ENCODE data around the gene SGIP1.

SGIP1 gene, protein sequence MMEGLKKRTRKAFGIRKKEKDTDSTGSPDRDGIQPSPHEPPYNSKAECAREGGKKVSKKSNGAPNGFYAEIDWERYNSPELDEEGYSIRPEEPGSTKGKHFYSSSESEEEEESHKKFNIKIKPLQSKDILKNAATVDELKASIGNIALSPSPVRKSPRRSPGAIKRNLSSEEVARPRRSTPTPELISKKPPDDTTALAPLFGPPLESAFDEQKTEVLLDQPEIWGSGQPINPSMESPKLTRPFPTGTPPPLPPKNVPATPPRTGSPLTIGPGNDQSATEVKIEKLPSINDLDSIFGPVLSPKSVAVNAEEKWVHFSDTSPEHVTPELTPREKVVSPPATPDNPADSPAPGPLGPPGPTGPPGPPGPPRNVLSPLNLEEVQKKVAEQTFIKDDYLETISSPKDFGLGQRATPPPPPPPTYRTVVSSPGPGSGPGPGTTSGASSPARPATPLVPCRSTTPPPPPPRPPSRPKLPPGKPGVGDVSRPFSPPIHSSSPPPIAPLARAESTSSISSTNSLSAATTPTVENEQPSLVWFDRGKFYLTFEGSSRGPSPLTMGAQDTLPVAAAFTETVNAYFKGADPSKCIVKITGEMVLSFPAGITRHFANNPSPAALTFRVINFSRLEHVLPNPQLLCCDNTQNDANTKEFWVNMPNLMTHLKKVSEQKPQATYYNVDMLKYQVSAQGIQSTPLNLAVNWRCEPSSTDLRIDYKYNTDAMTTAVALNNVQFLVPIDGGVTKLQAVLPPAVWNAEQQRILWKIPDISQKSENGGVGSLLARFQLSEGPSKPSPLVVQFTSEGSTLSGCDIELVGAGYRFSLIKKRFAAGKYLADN

DNA sequence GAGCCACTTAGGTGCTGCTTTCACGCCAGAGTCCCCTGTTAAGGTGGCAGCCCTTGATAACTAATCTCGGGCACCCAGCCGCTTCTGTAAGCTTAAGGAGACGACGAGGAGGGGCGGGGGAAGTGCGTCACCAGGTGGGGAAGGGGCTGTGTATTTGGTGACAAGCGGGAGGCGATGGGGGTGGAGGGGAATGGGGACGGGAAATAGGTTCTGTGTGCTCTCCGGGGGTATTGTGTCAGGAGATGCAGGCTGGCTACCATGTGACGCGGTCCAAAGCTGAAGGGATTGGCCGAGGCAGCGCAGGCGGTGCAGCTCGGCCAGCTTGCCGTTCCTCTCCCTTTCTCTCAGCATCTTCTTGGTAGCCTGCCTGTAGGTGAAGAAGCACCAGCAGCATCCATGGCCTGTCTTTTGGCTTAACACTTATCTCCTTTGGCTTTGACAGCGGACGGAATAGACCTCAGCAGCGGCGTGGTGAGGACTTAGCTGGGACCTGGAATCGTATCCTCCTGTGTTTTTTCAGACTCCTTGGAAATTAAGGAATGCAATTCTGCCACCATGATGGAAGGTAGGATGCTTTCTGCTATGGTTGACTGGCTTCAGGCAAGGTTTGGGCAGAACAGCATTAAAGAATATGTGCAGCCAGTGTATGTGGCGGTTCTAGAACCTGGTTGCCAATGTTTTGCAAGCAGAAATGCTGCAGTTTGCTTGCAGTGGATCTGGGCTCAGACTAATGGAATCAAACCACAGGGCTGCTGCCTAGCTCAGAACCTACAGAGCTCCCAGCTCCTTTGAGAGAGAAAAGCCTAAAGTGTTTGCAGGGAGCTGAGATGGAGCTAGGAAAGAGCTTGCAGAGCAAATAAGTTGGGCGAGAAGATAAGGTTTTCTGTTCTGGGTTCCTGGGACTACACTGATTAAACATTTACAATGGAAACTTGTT, at the start of gene SGIP1:
Gene SGIP1 (plus strand): TSS at position 350 of the 937 bp plus-strand sequence. CDS start 206 bp downstream, at position 556.
- no peak for DNase-seq

DNA sequence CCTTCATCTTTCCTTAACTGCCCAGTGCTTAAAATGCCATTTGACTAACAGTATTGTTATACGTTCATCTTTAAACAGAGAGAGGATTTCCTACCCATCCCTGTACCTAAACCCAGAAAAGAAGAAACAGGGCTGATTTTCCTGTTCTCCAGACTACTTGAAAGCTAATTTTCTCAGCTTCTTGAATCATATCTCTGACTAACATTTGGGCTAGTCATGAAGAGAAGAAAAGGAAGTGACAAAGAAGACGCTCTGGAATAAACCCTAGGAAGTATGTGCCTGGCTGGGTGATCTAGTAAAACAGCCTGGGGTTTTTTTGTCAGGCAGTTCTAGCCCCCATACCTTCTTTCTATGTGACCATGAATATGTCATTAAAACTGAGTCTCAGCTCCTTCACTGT, 44.8 kb upstream of the SGIP1 start:
- DNase-seq, result no peak

DNA sequence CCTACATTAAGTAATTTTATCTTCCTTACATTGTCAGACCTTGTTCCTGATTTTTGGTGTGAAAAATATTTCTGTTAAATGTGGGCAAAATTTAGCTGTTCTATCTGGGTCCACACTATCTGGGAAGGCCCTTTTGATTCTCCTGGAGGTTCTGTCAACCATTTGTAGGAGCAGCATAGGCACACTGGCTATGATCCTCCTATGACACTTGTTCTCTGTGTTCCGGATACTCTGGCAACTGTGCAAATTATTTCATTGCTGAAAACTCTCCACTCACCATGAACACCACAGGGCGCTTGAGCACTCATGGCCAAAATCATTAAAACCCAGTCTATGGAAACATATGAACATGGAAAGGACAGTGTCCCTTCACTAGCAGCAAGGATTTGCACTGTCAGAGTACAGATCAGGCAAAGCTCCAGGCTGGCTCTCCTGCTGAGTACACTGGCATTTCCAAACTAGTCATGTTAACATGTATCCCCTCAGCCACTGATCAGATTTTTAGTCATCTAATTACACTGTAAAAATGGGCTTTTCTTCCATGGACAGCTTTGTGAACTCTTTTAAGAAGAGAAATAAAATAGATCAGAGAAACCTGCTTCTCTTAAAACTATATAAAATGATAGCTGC, 43.9 kb upstream of the SGIP1 start:
- no peak for DNase-seq

DNA sequence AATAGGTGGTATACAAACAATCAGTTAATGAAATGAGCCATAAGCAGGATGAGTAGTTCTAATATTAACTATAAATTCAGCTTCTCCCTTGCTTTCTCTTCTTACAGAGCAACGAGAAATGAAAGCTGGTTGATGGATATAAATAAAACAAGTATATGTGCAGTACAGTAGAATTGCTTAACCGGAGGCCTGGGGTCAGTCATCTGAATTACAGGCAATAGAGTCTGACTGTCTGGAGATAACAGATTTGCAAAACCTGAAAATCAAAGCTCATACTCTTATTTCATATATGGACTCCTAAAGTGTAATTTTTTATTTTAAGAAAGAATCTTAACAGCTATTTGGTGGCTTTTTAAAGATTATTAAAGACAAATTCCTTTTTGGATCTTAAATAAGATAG, 43.1 kb upstream of the SGIP1 start:
- DNase-seq, result no peak

DNA sequence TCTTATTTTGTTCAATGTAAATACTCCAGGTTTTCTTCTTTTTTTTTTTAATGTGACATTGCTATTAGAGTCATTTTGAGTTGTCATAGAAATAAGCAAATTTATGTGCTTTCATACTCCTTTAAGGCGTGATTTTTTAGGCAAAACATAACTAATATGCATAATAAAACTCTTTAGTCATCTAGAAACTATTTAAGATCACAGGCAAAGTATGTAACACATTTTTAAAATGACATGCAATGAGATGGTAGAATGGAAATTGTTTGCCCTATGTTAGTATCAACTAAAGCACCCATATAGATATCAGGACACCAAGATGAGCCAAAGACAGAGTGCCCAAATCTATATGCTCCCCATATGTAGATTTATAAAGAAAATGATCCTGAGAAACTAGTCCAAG, 41.5 kb upstream of the SGIP1 start:
- no peak for DNase-seq

DNA sequence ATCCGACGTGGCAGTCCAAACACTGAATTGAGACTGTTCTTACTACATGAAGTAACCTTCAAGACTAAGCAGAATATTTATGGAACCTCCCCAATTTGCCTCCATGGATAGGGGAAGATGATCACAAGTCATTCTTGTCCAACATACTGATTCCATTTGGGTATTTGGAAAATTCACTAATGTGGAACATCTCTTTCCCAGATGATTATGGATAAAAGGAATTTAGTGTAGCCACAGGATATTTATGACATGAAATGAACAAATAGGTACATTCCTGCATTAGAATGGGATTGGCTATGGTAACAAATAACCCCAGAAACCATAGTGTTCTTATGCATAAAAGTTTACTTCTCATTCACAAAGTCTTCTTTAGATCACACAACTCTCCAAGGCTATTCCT, 40.2 kb upstream of the SGIP1 start:
- DNase-seq, result no peak

DNA sequence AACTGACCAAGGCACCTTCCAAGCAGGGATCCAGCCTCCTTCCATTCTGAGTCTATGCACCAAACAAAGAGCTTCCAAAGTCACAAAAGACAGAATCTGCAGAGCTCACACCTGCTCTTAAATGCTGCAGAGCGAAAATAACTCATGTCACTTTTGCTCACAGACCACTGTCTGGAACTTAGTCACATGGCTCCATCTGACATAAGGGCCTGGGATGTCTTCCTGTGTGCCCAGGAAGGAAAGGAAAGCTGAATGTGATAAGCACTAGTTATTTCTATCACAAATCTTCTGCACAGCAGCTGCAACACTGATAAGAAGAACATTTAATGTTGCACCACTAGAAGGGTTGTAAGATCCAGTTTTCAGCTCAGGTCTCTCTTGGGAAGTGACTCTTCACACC, 39.5 kb upstream of the SGIP1 start:
- DNase-seq, result no peak

DNA sequence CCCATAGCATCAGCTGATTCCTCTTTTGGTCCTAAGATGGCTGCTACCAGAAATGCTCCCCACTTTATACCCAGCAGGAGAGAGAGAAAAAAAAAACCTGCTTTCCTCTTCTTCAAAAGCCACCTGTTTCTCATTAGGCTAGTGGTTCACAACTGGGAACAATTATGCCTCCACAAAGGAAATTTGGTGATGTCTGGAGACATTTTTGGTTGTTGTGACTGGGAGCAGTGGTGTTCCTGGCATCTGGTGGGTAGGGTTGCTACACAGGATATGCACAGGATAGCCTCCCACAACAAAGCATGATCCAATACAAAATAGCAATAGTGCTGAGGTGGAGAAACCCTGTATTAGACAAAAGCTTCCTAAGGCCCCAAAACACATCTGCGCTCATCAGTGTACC, 38.5 kb upstream of the SGIP1 start:
- DNase-seq, result no peak

DNA sequence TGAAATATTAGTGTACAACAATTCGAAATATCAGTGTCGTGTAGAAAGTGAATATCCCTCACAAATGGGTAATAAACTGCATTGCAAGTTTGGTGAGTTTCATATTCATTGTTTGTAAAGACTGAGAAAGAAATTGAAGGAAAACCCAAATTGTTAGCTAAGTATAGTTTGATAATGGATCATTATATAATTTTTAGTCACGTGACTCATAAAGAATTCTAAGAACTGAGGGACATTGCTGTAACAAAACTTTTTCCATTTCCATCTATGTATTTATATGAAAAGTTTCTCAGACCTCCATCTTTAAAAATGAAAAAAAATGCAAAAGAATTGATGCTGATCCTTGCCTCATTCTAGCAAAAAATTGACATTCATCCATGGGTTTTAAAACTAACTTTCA, 36.0 kb upstream of the SGIP1 start:
- DNase-seq, result no peak

DNA sequence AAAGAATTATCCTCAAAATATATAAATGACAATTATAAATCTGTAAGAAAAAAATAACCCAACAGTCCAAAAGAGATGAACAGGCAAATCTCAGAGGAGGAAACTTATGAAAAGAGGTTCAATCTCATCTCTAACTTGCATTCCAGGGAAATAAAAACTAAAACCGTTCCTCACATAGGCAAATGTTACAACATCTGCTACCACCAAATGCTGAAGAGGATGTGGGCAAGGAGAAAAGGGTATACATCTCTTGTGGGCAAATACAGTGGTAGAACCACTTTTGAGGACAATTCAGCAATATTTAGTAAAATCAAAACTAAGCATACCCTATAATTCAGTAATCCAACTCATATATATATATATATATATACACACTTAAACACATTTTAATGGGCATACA, 33.7 kb upstream of the SGIP1 start:
- DNase-seq, result no peak

DNA sequence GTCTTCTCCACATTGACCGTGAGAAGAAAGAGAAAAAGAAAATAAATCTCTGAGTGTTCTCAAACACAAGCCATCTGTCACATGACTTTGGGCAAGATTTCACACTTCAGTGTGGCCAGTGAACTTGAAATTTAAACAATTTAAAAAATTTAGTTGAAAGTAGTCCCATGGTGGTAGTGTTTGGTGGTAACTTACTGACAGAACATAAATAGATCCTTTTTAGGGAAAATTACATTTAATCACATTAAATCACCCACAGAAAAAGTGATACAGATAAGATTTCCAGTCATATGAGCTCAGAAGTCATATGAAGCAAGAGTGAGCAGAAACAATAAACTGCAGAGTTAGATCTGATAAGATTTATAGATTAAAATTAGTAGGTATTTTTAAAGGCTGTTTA, 31.9 kb upstream of the SGIP1 start:
- no peak for DNase-seq

DNA sequence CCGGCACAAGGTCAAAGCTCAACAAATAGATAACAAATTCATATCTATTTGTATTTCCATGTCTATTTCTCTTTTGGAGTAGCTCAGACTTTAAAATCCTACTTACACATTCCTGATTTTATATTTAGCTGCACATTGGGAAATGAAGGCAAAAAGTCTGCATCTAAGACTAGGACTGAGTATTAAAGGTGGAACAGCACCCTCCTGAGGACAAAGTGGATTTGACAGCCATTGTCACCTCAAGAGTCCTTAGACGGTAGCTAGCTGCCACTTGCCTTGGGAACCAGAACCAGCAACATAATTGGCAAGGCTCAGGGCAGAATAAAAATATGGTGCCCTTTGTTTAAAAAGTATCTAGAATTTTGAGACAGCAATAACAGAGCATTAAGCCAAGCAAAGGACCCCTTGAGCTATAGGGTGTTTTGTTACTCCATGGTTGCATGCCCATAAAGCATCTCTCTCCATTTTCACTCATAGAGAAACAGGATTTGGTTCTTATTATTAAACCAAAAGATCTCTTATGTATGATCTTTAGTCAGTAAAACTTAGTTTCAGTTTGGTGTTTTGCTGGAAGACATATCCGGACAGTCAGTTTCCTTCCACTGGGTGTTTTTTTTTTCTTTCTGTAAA, 30.0 kb upstream of the SGIP1 start:
- DNase-seq, result no peak

DNA sequence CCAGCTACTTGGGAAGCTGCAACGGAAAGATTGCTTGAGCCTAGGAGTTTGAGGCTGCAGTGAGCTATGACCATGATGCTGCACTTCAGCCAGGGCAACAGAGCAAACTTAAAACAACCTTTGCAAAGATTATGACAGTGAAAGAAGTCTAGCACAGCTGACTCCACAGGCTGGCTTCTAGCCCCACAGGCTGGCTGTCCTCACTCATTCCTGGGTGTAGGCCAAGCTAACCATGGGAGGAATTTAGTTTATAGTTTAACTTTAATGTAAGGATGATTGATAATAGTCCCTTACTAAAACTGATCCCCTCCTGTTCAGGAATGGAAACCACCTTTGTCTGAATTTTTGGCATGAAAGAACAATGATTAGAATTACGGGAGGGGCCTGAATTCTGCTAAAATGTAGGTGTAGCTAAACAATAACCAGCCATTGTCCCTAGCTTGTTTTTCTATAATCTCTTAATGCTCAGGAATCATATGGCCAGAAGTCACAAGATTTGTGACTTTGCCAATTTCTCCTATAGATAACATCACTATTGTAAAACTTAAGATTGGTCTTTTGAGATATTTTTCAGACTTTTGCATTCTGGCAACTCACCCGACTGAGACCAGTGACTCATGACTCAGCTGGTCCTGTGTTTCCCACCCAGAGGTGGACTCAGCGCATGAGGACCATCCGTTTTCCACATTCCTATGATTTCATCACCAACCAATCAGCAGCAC, 28.1 kb upstream of the SGIP1 start:
- no peak for DNase-seq

DNA sequence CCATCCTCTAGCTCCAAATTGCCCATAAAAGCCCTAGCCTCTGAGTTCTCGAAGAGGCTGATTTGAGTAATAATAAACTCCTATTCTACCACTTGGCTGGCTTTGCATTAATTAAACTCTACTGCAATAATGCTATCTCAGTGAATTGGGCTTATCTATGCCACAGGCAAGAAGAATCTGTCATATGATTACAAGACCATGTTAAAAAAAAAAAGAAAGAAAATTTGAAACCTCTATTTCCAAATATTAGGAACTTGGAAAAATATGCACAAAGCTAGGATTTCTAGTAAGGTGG, 27.6 kb upstream of the SGIP1 start:
- DNase-seq, result no peak

DNA sequence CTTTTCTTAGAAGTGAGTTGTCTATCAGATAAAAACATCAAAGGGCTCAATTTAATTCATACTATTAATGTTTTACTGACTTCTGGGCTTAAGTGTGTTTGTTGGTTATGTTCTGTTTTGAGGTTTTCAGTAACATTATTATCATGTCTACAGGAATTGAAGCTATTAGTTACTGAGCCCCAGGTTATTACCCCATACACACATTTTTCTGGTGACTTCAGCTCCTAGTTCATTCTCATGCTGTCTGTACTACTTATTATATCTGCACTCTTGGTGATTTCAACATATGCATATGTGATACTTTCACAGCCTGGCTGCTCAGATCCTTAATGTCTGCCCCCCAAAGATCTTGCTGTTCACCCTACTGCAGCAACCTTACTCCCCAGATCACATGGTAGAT, 27.0 kb upstream of the SGIP1 start:
- no peak for DNase-seq

DNA sequence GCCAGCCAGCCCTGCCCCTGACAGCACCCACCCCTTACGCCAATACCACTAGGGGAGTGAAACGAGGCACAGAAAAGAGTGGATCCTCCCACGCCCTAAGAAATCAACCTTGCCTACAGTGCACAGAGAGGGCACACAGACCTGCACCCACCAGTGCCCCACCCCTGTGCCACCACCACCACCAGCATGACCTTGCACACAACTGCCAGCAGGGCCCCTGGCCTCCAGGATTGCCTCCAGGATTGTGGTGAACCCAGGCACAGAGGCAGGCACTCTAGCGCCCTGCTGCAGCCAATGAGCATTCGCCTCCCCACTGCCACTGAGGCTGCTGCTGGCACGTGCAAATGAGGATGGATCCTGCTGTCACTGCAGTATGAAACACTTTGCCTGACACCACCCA, 23.5 kb upstream of the SGIP1 start:
- no peak for DNase-seq

DNA sequence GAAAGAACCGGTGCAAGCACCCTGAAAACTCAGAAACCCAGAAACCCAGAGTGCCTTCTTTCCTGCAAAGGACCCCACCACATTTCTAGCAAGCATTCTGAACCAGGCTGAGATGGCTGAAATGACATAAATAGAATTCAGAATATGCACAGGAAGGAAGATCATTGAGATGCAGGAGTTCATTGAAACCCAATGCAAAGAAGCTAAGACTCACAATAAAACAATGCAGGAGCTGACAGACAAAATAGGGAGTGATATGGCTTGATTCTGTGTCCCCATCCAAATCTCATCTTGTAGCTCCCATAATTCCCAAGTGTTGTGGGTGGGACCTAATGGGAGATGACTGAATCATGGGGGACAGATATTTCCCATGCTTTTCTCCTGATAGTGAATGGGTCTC, 22.8 kb upstream of the SGIP1 start:
- no peak for DNase-seq

DNA sequence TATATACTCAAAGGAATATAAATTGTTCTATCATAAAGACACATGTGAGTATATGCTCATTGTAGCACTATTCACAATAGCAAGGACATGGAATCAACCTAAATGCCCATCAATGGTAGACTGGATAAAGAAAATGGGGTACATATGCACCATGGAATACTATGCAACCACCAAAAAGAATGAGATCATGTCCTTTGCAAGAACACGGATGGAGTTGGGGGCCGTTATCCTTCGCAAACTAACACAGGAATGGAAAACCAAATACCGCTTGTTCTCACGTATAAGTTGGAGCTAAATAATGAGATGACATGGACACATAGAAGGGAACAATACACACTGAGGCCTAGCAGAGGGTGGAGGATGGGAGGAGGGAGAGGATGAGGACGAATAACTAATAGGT, 16.0 kb upstream of the SGIP1 start:
- DNase-seq, result no peak

DNA sequence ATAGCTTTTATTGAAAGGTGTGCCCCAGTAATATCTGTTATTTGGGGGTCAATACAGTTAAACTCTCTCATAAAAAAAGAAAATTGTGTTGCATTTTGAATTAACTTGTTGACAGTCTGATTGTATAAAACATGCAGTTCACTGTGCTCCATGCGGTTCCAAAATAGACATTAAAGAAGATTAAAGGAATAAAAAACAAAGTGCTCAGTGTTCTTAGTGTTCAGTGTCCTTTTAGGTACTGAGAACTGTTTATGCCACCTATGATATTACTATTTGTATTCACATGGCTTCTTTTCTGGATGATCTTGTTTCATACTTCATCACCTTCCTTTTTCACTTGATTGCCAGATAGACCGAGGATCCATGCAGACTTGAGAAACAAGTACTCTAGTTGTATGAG, 15.3 kb upstream of the SGIP1 start:
- DNase-seq, result no peak

DNA sequence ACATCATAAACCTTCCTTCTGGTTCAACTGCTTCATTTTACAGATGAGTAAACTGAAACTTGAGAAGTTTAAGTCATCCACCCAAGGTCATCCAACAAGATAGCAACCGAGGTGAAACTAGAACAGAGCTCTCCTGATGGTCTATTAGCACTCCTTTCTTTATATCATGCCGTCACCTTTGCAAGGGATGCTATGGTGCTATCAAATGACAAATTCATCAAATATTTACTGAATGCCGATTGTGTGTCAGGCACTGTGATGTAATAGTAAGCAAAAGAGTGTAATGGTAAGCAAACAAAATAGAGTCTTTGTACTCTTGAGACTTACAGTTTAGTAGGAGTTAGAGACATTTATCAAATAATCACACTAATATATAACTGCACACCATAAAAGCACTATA, 14.0 kb upstream of the SGIP1 start:
- DNase-seq, result no peak

DNA sequence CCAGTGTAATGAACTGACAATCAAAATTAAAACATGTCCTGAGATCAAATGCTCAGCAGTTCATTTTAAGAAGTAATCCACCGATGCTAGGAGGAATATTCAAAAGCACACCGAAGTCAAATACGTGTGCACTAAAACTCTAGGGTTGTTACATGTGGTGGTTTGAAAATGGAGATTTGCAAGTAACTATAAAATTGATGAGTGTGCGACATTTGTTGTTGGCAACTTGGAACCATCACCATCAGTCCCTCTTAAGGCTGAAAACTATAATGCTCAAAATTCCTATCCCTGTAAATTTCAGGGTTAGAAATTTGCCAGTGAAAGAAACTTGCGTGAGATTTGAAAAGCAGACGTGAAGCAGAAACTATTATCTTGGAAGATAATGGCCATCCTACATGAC, 13.3 kb upstream of the SGIP1 start:
- DNase-seq, result no peak
